Stimulated activated CD4-positive, alpha-beta T cell treated with anti-CD3 and anti-CD28 coated beads, Interleukin-12 subunit alpha, Interleukin-12 subunit beta, amount 100 ng/mL, for 48 hours (primary cell): ENCODE results near the gene NEK11.
"Not testable (repeated sequence)": the region's sequence is repeated elsewhere in the genome, so short reads cannot be mapped to it uniquely, and the experiment has no call there.

ENCODE experiments used
- DNase-seq, 3 donors: peaks; one replicate each; pipeline ENCODE4 v3.0.0-alpha.2; 2020; ENCODE audit warnings: low read depth in 2 of 3, low spot score in 1 of 3

NEK11 gene

GRCh38 chr3:131285456-131285855 lies 258.8 kb downstream of the NEK11 start:
- DNase-seq, result no peak

- DNase-seq, result no peak
Observed at GRCh38 chr3:131299836-131300235, 273.2 kb downstream of the NEK11 start.

- no peak for DNase-seq
Observed at GRCh38 chr3:131303848-131304247, 277.2 kb downstream of the NEK11 start.

GRCh38 chr3:131304890-131305289 lies 278.2 kb downstream of the NEK11 start:
- no peak for DNase-seq

- no peak for DNase-seq
Observed at GRCh38 chr3:131306242-131306641, 279.6 kb downstream of the NEK11 start.

GRCh38 chr3:131314318-131314717 lies 287.6 kb downstream of the NEK11 start:
- no peak for DNase-seq

- DNase-seq, result no peak
Observed at GRCh38 chr3:131315162-131315561, 288.5 kb downstream of the NEK11 start.

GRCh38 chr3:131317667-131318066 lies 291.0 kb downstream of the NEK11 start:
- DNase-seq, result no peak

GRCh38 chr3:131323014-131323413 lies 296.3 kb downstream of the NEK11 start:
- DNase-seq, result no peak

- DNase-seq, result no peak
Observed at GRCh38 chr3:131323792-131324191, 297.1 kb downstream of the NEK11 start.

GRCh38 chr3:131324923-131325322 lies 298.2 kb downstream of the NEK11 start:
- no peak for DNase-seq

- no peak for DNase-seq
Observed at GRCh38 chr3:131326307-131326706, 299.6 kb downstream of the NEK11 start.

GRCh38 chr3:131328721-131329120 lies 302.0 kb downstream of the NEK11 start:
- no peak for DNase-seq

- DNase-seq, result no peak
Observed at GRCh38 chr3:131329774-131330173, 303.1 kb downstream of the NEK11 start.

- DNase-seq, result not testable (repeated sequence)
Observed at GRCh38 chr3:131331456-131332085, 304.9 kb downstream of the NEK11 start.

GRCh38 chr3:131338948-131339640 lies 312.4 kb downstream of the NEK11 start:
- DNase-seq, result no peak

GRCh38 chr3:131341761-131342160 lies 315.1 kb downstream of the NEK11 start:
- no peak for DNase-seq

- no peak for DNase-seq
Observed at GRCh38 chr3:131348911-131349310, 322.2 kb downstream of the NEK11 start.

GRCh38 chr3:131349454-131349853 lies 322.8 kb downstream of the NEK11 start:
- no peak for DNase-seq

GRCh38 chr3:131349946-131350347 lies 323.3 kb downstream of the NEK11 start:
- DNase-seq, result no peak

GRCh38 chr3:131350506-131350905 lies 323.8 kb downstream of the NEK11 start:
- no peak for DNase-seq

- DNase-seq, result no peak
Observed at GRCh38 chr3:131353016-131353877, 326.6 kb downstream of the NEK11 start.
